ENCODE data around the gene TNFRSF18.

GRCh38 chr1:1215080-1215676 lies 8.8 kb upstream of the TNFRSF18 start:
- TF ChIP-seq CTCF (conservative IDR thresholded peaks at IDR 0.05; ENCODE audit: low read length) (no peak), EZH2phosphoT487 (IDR thresholded peaks at IDR 0.05; ENCODE audit: borderline replicate concordance) (no peak)
